ENCODE measurements around the gene TRIM69.
A peak's percentile ranks its signal among the peaks of the same experiment; 100 is the strongest.
"Not testable (repeated sequence)": the region's sequence is repeated elsewhere in the genome, so short reads cannot be mapped to it uniquely, and the experiment has no call there.

The TRIM69 gene

GRCh38 chr15:44716983-44717602, 19.2 kb upstream of the TRIM69 start:
- DNase-seq, result no peak

GRCh38 chr15:44718180-44718926, 18.0 kb upstream of the TRIM69 start:
- no peak for DNase-seq

GRCh38 chr15:44718927-44719292, 17.4 kb upstream of the TRIM69 start:
- DNase-seq, result no peak

GRCh38 chr15:44719293-44719999, 16.9 kb upstream of the TRIM69 start:
- DNase-seq, result no peak

- DNase-seq, result not testable (repeated sequence)
Observed at GRCh38 chr15:44720000-44720435, 16.3 kb upstream of the TRIM69 start.

GRCh38 chr15:44720460-44721176, 15.7 kb upstream of the TRIM69 start:
- no peak for DNase-seq

GRCh38 chr15:44722011-44722410, 14.3 kb upstream of the TRIM69 start:
- no peak for DNase-seq

GRCh38 chr15:44726136-44726535, 10.2 kb upstream of the TRIM69 start:
- DNase-seq, result no peak

- no peak for DNase-seq
Observed at GRCh38 chr15:44726568-44727484, 9.5 kb upstream of the TRIM69 start.

- no peak for DNase-seq
Observed at GRCh38 chr15:44727485-44728231, 8.7 kb upstream of the TRIM69 start.

GRCh38 chr15:44728232-44728575, 8.1 kb upstream of the TRIM69 start:
- DNase-seq, result not testable (repeated sequence)

- peak; percentile 91 for DNase-seq
Observed at GRCh38 chr15:44728576-44729407, 7.5 kb upstream of the TRIM69 start.

GRCh38 chr15:44729408-44730127, 6.8 kb upstream of the TRIM69 start:
- peak; percentile 48 for DNase-seq

- no peak for DNase-seq
Observed at GRCh38 chr15:44734839-44735481, 1.4 kb upstream of the TRIM69 start.

- no peak for DNase-seq
Observed at GRCh38 chr15:44735482-44736180, 697 bp upstream of the TRIM69 start.

GRCh38 chr15:44738340-44738984, 2.1 kb downstream of the TRIM69 start:
- peak; percentile 3 for DNase-seq

- DNase-seq, result not testable (repeated sequence)
Observed at GRCh38 chr15:44739222-44739847, 3.0 kb downstream of the TRIM69 start.

- DNase-seq, result not testable (repeated sequence)
Observed at GRCh38 chr15:44743454-44743853, 7.1 kb downstream of the TRIM69 start.

Measured in NCI-H1105 treated with DMSO at 0.1 percent for 48 hours (cell line).